HG03060 (cell line): ENCODE measurements around the gene RHOD.

Source experiments
- ATAC-seq: cut with Tn5 transposase; IDR thresholded peaks from one replicate; pipeline ENCODE4 v1.9.1; 2021; ENCODE audit warnings: low read depth, moderate number of reproducible peaks; ENCODE audit not compliant: unreplicated experiment

RHOD gene

GRCh38 chr11:67058506-67058905, 1.9 kb downstream of the RHOD start:
- ATAC-seq, result no peak

- ATAC-seq, result no peak
Measured at GRCh38 chr11:67059671-67060070, 3.0 kb downstream of the RHOD start.

GRCh38 chr11:67060111-67060522, 3.5 kb downstream of the RHOD start:
- no peak for ATAC-seq

GRCh38 chr11:67062526-67063373, 6.1 kb downstream of the RHOD start:
- no peak for ATAC-seq

- no peak for ATAC-seq
Measured at GRCh38 chr11:67066333-67066709, 9.7 kb downstream of the RHOD start.

GRCh38 chr11:67071420-67072284, 15.0 kb downstream of the RHOD start:
- no peak for ATAC-seq

- no peak for ATAC-seq
Measured at GRCh38 chr11:67072295-67072694, 15.6 kb downstream of the RHOD start.

GRCh38 chr11:67073908-67074307, 17.3 kb downstream of the RHOD start:
- ATAC-seq, result no peak

- no peak for ATAC-seq
Measured at GRCh38 chr11:67076202-67076601, 19.6 kb downstream of the RHOD start.

GRCh38 chr11:67079065-67079705, 22.5 kb downstream of the RHOD start:
- ATAC-seq, result no peak

GRCh38 chr11:67082071-67082791, 25.6 kb downstream of the RHOD start:
- no peak for ATAC-seq

- no peak for ATAC-seq
Measured at GRCh38 chr11:67083786-67084366, 27.2 kb downstream of the RHOD start.

GRCh38 chr11:67085617-67086016, 29.0 kb downstream of the RHOD start:
- ATAC-seq, result no peak

- ATAC-seq, result no peak
Measured at GRCh38 chr11:67090717-67091116, 34.1 kb downstream of the RHOD start.

- no peak for ATAC-seq
Measured at GRCh38 chr11:67095214-67095507, 38.5 kb downstream of the RHOD start.

- no peak for ATAC-seq
Measured at GRCh38 chr11:67098799-67099429, 42.3 kb downstream of the RHOD start.

- ATAC-seq, result no peak
Measured at GRCh38 chr11:67099831-67100324, 43.2 kb downstream of the RHOD start.

- no peak for ATAC-seq
Measured at GRCh38 chr11:67102664-67103063, 46.0 kb downstream of the RHOD start.

GRCh38 chr11:67105964-67106363, 49.3 kb downstream of the RHOD start:
- no peak for ATAC-seq

- no peak for ATAC-seq
Measured at GRCh38 chr11:67111261-67111660, 54.6 kb downstream of the RHOD start.
